HepG2 (cell line): Measurements from ENCODE around the gene SLC1A2.

ENCODE experiments used
- CEBPG ChIP-seq: IDR thresholded peaks from 2 replicates; pipeline ENCODE4 v1.6.1; 2016
- GTF2F1 ChIP-seq: fragments of 150-350 bp; IDR thresholded peaks from 2 replicates; pipeline ENCODE4 v1.6.1; 2014; ENCODE audit warnings: low read length
- HDAC6 ChIP-seq: fragments of 200-600 bp; sonication (generic); IDR thresholded peaks from 2 replicates; pipeline ENCODE4 v1.7.0; 2017; ENCODE audit warnings: mild to moderate bottlenecking, antibody characterized with exemption, low read length, low read depth
- JUND ChIP-seq: sonication (generic); formaldehyde crosslinking; IDR thresholded peaks from 2 replicates; pipeline ENCODE4 v1.8.0; 2022; ENCODE audit warnings: mild to moderate bottlenecking, missing genetic modification reagents
- KLF16 ChIP-seq, 2 experiments: sonication (generic) in 1 of 2; formaldehyde crosslinking in 1 of 2; IDR thresholded peaks; 2 replicates each; pipeline versions ENCODE4 v1.6.1 to v1.8.0; 2016 to 2023; ENCODE audit warnings: missing genetic modification reagents in 2 of 2, missing compliant biosample characterization in 1 of 2
- REST ChIP-seq, 2 experiments: IDR thresholded peaks; 2 replicates each; pipeline ENCODE4 v1.6.1; 2011 to 2012; ENCODE audit warnings: low read length in 2 of 2, borderline replicate concordance in 1 of 2, low read depth in 1 of 2, mild to moderate bottlenecking in 1 of 2, moderate library complexity in 1 of 2
- TBP ChIP-seq: sonication (generic); formaldehyde crosslinking; IDR thresholded peaks from 2 replicates; pipeline ENCODE4 v1.5.0; 2020; ENCODE audit warnings: missing genetic modification reagents
- THAP11 ChIP-seq: IDR thresholded peaks from 2 replicates; pipeline ENCODE4 v1.6.1; 2016; ENCODE audit warnings: missing biosample characterization, missing genetic modification reagents
- ZBTB44 ChIP-seq: sonication (generic); formaldehyde crosslinking; IDR thresholded peaks from 2 replicates; pipeline ENCODE4 v1.4.0; 2020; ENCODE audit warnings: missing genetic modification reagents
- ZNF44 ChIP-seq: sonication (generic); formaldehyde crosslinking; IDR thresholded peaks from 2 replicates; pipeline ENCODE4 v1.5.1; 2020; ENCODE audit warnings: mild to moderate bottlenecking, missing genetic modification reagents

- TF ChIP-seq ZBTB44 (CRISPR knock-in tag) = no peak
- no peak for TF ChIP-seq THAP11
- no peak for TF ChIP-seq KLF16 (CRISPR knock-in tag; IDR thresholded peaks at IDR 0.05)
- no peak for TF ChIP-seq ZNF44 (CRISPR knock-in tag)
- no peak for TF ChIP-seq JUND
- TF ChIP-seq GTF2F1 = no peak
- no peak for TF ChIP-seq CEBPG
- TF ChIP-seq TBP (CRISPR knock-in tag) = no peak
- TF ChIP-seq REST (IDR thresholded peaks at IDR 0.05; ENCODE audit: borderline replicate concordance in 1 of 2, low read depth in 1 of 2, low read length in 2 of 2) = no peak
- TF ChIP-seq HDAC6 = no peak
These were observed 202.2 kb downstream of the SLC1A2 start for GRCh38 chr11:35216962-35217678.
